Measurements from ENCODE around the gene PHTF2.

The PHTF2 gene

DNA sequence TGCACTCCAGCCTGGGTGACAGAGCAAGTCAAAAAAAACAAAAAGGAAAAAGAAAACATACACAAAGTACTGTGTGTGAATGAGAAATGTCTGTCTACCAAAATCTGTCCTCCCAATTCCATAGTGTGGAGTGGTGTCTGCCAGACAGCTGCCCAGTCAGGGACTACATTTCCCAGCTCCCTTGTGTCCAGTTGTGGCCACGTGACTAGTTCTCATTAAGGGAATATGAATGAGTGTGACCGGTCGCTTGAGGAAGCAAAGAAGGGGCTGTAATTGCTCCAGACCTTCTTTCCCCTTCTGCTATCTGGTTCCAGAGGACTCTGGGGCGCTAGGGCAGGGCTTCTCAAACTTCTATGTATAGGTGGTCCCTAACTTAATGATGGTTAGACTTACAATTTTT, 204.1 kb downstream of the PHTF2 start:
- DNase-seq: no peak

DNA sequence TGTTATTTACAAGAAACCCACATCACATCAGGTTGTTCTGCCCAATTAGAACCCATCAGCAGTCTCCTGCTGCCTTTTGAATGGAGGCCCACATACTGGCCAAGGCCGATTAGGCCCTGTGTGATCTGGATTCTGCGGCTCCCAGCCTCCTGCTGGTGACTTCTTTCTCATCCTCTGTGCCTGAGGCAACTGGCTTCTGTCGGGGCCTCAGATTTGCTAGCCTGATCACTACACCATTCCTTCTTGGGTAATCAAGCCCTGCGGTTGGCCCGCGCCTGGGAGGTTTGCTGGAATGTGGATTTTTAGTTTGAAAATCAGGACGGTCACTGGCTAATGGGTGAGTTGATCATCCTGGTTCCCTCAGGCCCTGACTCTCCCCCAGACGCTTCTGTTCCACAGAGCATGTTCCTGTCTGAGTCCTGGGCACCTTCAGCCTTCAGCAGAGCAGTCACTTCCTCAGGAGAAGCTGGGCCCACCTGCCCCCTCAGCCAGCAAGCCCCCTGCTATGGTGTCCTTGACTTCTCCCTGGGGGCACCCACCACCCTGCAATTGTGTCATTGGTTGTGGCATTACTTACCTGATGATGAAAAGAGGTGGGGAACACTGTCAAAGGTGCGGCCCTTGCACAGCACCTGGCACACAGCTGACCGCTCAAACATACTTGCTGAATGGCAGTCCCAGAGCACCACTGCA, 207.6 kb downstream of the PHTF2 start:
- no peak for DNase-seq

Measured in effector CD4-positive, alpha-beta T cell (primary cell).